ENCODE results near the gene SULT4A1. TPM values are rescaled to one million over a fixed set of nuclear protein-coding genes. Genes with fewer than 3 reads are reported as not detected.

Gene SULT4A1
- total RNA-seq, 1 donor from 2014 or later, result not detected

- H3K27me3 Mint-ChIP-seq, result peaks cover 37% of the 10 kb centered on the region
- no peaks in the 10 kb centered on the region for H3K9me3 Mint-ChIP-seq
- DNase-seq, result no peak
- intact Hi-C loops (cut with micrococcal nuclease), result no loop called here
- H3K4me3 Mint-ChIP-seq, result no peak overlapping the region
- no peaks in the 10 kb centered on the region for H3K4me1 Mint-ChIP-seq
- H3K36me3 Mint-ChIP-seq (ENCODE audit: low read depth), result no peaks in the 10 kb centered on the region
- no peak overlapping the region for H3K27ac Mint-ChIP-seq
Measured at GRCh38 chr22:43861529-43861928, 784 bp downstream of the SULT4A1 start.

GRCh38 chr22:43860831-43861230, 1.5 kb downstream of the SULT4A1 start:
- Mint-ChIP-seq H3K4me3 (no peak overlapping the region), H3K4me1 (no peaks in the 10 kb centered on the region), H3K27me3 (peaks cover 37% of the 10 kb centered on the region), H3K9me3 (no peaks in the 10 kb centered on the region), H3K27ac (no peak overlapping the region), H3K36me3 (ENCODE audit: low read depth) (no peaks in the 10 kb centered on the region)
- no peak for DNase-seq
- intact Hi-C loops (cut with micrococcal nuclease), result no loop called here

- DNase-seq, result no peak
- no peak overlapping the region for H3K27ac Mint-ChIP-seq
- no peaks in the 10 kb centered on the region for H3K4me1 Mint-ChIP-seq
- no peaks in the 10 kb centered on the region for H3K36me3 Mint-ChIP-seq (ENCODE audit: low read depth)
- peaks cover 37% of the 10 kb centered on the region for H3K27me3 Mint-ChIP-seq
- no peak overlapping the region for H3K4me3 Mint-ChIP-seq
- H3K9me3 Mint-ChIP-seq, result no peaks in the 10 kb centered on the region
- intact Hi-C loops (cut with micrococcal nuclease), result no loop called here
Measured at GRCh38 chr22:43860126-43860525, 2.2 kb downstream of the SULT4A1 start.

- DNase-seq, result no peak
- Mint-ChIP-seq H3K27ac (no peak overlapping the region), H3K4me3 (no peak overlapping the region), H3K4me1 (no peaks in the 10 kb centered on the region), H3K36me3 (ENCODE audit: low read depth) (no peaks in the 10 kb centered on the region), H3K9me3 (no peaks in the 10 kb centered on the region), H3K27me3 (peaks cover 33% of the 10 kb centered on the region)
- intact Hi-C loops (cut with micrococcal nuclease), result no loop called here
Measured at GRCh38 chr22:43859621-43860020, 2.7 kb downstream of the SULT4A1 start.

GRCh38 chr22:43859176-43859575, 3.1 kb downstream of the SULT4A1 start:
- Mint-ChIP-seq H3K27ac (no peak overlapping the region), H3K9me3 (no peaks in the 10 kb centered on the region), H3K4me1 (no peaks in the 10 kb centered on the region), H3K27me3 (peaks cover 33% of the 10 kb centered on the region), H3K36me3 (ENCODE audit: low read depth) (no peaks in the 10 kb centered on the region), H3K4me3 (no peak overlapping the region)
- DNase-seq, result no peak
- intact Hi-C loops (cut with micrococcal nuclease), result no loop called here

GRCh38 chr22:43858156-43858895, 4.0 kb downstream of the SULT4A1 start:
- Mint-ChIP-seq H3K4me3 (no peak overlapping the region), H3K27ac (no peak overlapping the region), H3K36me3 (ENCODE audit: low read depth) (no peaks in the 10 kb centered on the region), H3K27me3 (peaks cover 25% of the 10 kb centered on the region), H3K4me1 (no peaks in the 10 kb centered on the region), H3K9me3 (no peaks in the 10 kb centered on the region)
- DNase-seq, result no peak
- intact Hi-C loops (cut with micrococcal nuclease), result no loop called here

GRCh38 chr22:43857367-43857766, 4.9 kb downstream of the SULT4A1 start:
- H3K36me3 Mint-ChIP-seq (ENCODE audit: low read depth), result no peaks in the 10 kb centered on the region
- no peaks in the 10 kb centered on the region for H3K9me3 Mint-ChIP-seq
- intact Hi-C loops (cut with micrococcal nuclease), result no loop called here
- DNase-seq, result no peak
- H3K27ac Mint-ChIP-seq, result no peak overlapping the region
- H3K4me3 Mint-ChIP-seq, result no peak overlapping the region
- H3K27me3 Mint-ChIP-seq, result peaks cover 20% of the 10 kb centered on the region
- no peaks in the 10 kb centered on the region for H3K4me1 Mint-ChIP-seq

GRCh38 chr22:43855431-43855830, 6.9 kb downstream of the SULT4A1 start:
- Mint-ChIP-seq H3K36me3 (ENCODE audit: low read depth) (no peaks in the 10 kb centered on the region), H3K4me1 (no peaks in the 10 kb centered on the region), H3K27ac (no peak overlapping the region), H3K4me3 (no peak overlapping the region), H3K9me3 (no peaks in the 10 kb centered on the region), H3K27me3 (peaks cover 9% of the 10 kb centered on the region)
- no peak for DNase-seq
- intact Hi-C loops (cut with micrococcal nuclease), result no loop called here

- Mint-ChIP-seq H3K9me3 (no peaks in the 10 kb centered on the region), H3K4me1 (no peaks in the 10 kb centered on the region), H3K36me3 (ENCODE audit: low read depth) (no peaks in the 10 kb centered on the region), H3K27ac (no peak overlapping the region), H3K4me3 (no peak overlapping the region), H3K27me3 (peaks cover 7% of the 10 kb centered on the region)
- intact Hi-C loops (cut with micrococcal nuclease), result no loop called here
- no peak for DNase-seq
Measured at GRCh38 chr22:43854786-43855271, 7.5 kb downstream of the SULT4A1 start.

- H3K36me3 Mint-ChIP-seq (ENCODE audit: low read depth), result no peaks in the 10 kb centered on the region
- H3K9me3 Mint-ChIP-seq, result no peaks in the 10 kb centered on the region
- no peak overlapping the region for H3K4me3 Mint-ChIP-seq
- peaks cover 7% of the 10 kb centered on the region for H3K27me3 Mint-ChIP-seq
- H3K27ac Mint-ChIP-seq, result no peak overlapping the region
- H3K4me1 Mint-ChIP-seq, result no peaks in the 10 kb centered on the region
- intact Hi-C loops (cut with micrococcal nuclease), result no loop called here
- no peak for DNase-seq
Measured at GRCh38 chr22:43854121-43854785, 8.1 kb downstream of the SULT4A1 start.

GRCh38 chr22:43853328-43853931, 8.9 kb downstream of the SULT4A1 start:
- no peak for DNase-seq
- H3K27me3 Mint-ChIP-seq, result peaks cover 2% of the 10 kb centered on the region
- no peak overlapping the region for H3K27ac Mint-ChIP-seq
- H3K36me3 Mint-ChIP-seq (ENCODE audit: low read depth), result no peaks in the 10 kb centered on the region
- intact Hi-C loops (cut with micrococcal nuclease), result no loop called here
- H3K9me3 Mint-ChIP-seq, result no peaks in the 10 kb centered on the region
- no peaks in the 10 kb centered on the region for H3K4me1 Mint-ChIP-seq
- no peak overlapping the region for H3K4me3 Mint-ChIP-seq

GRCh38 chr22:43852573-43853327, 9.6 kb downstream of the SULT4A1 start:
- Mint-ChIP-seq H3K4me1 (no peaks in the 10 kb centered on the region), H3K36me3 (ENCODE audit: low read depth) (no peaks in the 10 kb centered on the region), H3K27me3 (peaks cover 2% of the 10 kb centered on the region), H3K27ac (no peak overlapping the region), H3K9me3 (no peaks in the 10 kb centered on the region), H3K4me3 (no peak overlapping the region)
- intact Hi-C loops (cut with micrococcal nuclease), result no loop called here
- no peak for DNase-seq

GRCh38 chr22:43851979-43852307, 10.4 kb downstream of the SULT4A1 start:
- H3K4me3 Mint-ChIP-seq, result no peak overlapping the region
- intact Hi-C loops (cut with micrococcal nuclease), result no loop called here
- peaks cover 2% of the 10 kb centered on the region for H3K27me3 Mint-ChIP-seq
- DNase-seq, result no peak
- H3K9me3 Mint-ChIP-seq, result no peaks in the 10 kb centered on the region
- H3K36me3 Mint-ChIP-seq (ENCODE audit: low read depth), result no peaks in the 10 kb centered on the region
- no peak overlapping the region for H3K27ac Mint-ChIP-seq
- no peaks in the 10 kb centered on the region for H3K4me1 Mint-ChIP-seq
